ENCODE data around the gene LKAAEAR1.

DNA sequence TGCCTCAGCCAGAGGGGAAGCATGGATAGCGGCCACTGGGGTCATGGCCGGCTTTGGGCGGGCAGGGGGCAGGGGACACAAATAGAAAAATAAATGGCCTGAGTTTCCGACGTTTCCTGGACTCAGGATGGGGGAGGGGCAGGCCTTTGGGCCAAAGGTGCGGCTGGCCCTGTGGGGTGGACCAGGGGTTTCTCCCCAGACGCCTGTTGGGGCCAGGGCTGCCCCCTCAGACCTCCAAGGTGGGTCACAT lies 27.6 kb downstream of the LKAAEAR1 start:
- TF ChIP-seq, protein P1, sequence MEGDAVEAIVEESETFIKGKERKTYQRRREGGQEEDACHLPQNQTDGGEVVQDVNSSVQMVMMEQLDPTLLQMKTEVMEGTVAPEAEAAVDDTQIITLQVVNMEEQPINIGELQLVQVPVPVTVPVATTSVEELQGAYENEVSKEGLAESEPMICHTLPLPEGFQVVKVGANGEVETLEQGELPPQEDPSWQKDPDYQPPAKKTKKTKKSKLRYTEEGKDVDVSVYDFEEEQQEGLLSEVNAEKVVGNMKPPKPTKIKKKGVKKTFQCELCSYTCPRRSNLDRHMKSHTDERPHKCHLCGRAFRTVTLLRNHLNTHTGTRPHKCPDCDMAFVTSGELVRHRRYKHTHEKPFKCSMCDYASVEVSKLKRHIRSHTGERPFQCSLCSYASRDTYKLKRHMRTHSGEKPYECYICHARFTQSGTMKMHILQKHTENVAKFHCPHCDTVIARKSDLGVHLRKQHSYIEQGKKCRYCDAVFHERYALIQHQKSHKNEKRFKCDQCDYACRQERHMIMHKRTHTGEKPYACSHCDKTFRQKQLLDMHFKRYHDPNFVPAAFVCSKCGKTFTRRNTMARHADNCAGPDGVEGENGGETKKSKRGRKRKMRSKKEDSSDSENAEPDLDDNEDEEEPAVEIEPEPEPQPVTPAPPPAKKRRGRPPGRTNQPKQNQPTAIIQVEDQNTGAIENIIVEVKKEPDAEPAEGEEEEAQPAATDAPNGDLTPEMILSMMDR (IDR thresholded peaks at IDR 0.05; ENCODE audit: borderline replicate concordance, extremely low read depth, low read length, poor library complexity, severe bottlenecking), result no peak
- no peak for TF ChIP-seq EZH2 (IDR thresholded peaks at IDR 0.05; ENCODE audit: borderline replicate concordance, low read depth, low read length, severe bottlenecking)
